NCI-H2196 treated with DMSO at 0.1 percent for 48 hours (cell line): ENCODE results near the gene VAC14.
"Not testable (repeated sequence)": the region's sequence is repeated elsewhere in the genome, so short reads cannot be mapped to it uniquely, and the experiment has no call there.

Experiments used
- DNase-seq: peaks from one replicate; lab custom pipeline; 2025; ENCODE audit not compliant: unreplicated experiment; lab: John Stamatoyannopoulos, UW

The VAC14 gene

GRCh38 chr16:70800781-70801480 is at the start of gene VAC14:
VAC14 (minus strand) TSS chr16:70801158; CDS start chr16:70800900, 258 bp downstream.
- peak; percentile 29 for DNase-seq

- DNase-seq, result not testable (repeated sequence)
These were observed 22.6 kb upstream of the VAC14 start for GRCh38 chr16:70823498-70824118.

- not testable (repeated sequence) for DNase-seq
These were observed 21.8 kb upstream of the VAC14 start for GRCh38 chr16:70822734-70823133.

- not testable (repeated sequence) for DNase-seq
These were observed 17.1 kb upstream of the VAC14 start for GRCh38 chr16:70818088-70818487.

GRCh38 chr16:70809392-70810060 is 8.6 kb upstream of the VAC14 start:
- DNase-seq, result peak; percentile 1

GRCh38 chr16:70808371-70808770 is 7.4 kb upstream of the VAC14 start:
- no peak for DNase-seq

GRCh38 chr16:70805787-70806186 is 4.8 kb upstream of the VAC14 start:
- DNase-seq, result no peak

GRCh38 chr16:70805380-70805779 is 4.4 kb upstream of the VAC14 start:
- DNase-seq, result no peak

- DNase-seq, result no peak
These were observed 3.8 kb upstream of the VAC14 start for GRCh38 chr16:70804734-70805169.

- no peak for DNase-seq
These were observed 3.3 kb upstream of the VAC14 start for GRCh38 chr16:70804153-70804733.

GRCh38 chr16:70803319-70803718 is 2.4 kb upstream of the VAC14 start:
- DNase-seq, result no peak

- no peak for DNase-seq
These were observed 653 bp upstream of the VAC14 start for GRCh38 chr16:70801611-70802010.

GRCh38 chr16:70800311-70800710 is 647 bp downstream of the VAC14 start:
- DNase-seq, result no peak

- DNase-seq, result no peak
These were observed 4.7 kb downstream of the VAC14 start for GRCh38 chr16:70796301-70796700.

- DNase-seq, result no peak
These were observed 5.6 kb downstream of the VAC14 start for GRCh38 chr16:70795296-70795912.

GRCh38 chr16:70793851-70794502 is 7.0 kb downstream of the VAC14 start:
- DNase-seq, result no peak

- DNase-seq, result no peak
These were observed 10.1 kb downstream of the VAC14 start for GRCh38 chr16:70790815-70791214.

GRCh38 chr16:70789595-70790447 is 11.1 kb downstream of the VAC14 start:
- no peak for DNase-seq

- no peak for DNase-seq
These were observed 12.0 kb downstream of the VAC14 start for GRCh38 chr16:70788668-70789594.
